GM12865 (cell line): ENCODE measurements around the gene BMPER.

Experiments used
- DNase-seq: peaks from one replicate; pipeline ENCODE4 v3.0.0; 2010; ENCODE audit warnings: low read depth
- H3K4me3 ChIP-seq: 2 replicates; pipeline ENCODE4 v1.5.1; 2011; ENCODE audit warnings: mild to moderate bottlenecking, low read depth, low read length, control low read depth
- CTCF ChIP-seq: IDR thresholded peaks from 2 replicates; pipeline ENCODE4 v1.5.1; 2011; ENCODE audit warnings: low read length, control low read depth, low read depth, inconsistent platforms; ENCODE audit not compliant: insufficient read depth; ENCODE audit errors: missing control alignments

Gene BMPER

GRCh38 chr7:34087892-34088891 lies 182.9 kb downstream of the BMPER start:
- peak; percentile 48 for TF ChIP-seq CTCF
- H3K4me3 ChIP-seq, result no peak overlapping the region
- DNase-seq, result peak; percentile 5

- H3K4me3 ChIP-seq, result no peak overlapping the region
- no peak for DNase-seq
- TF ChIP-seq CTCF, result no peak
Measured at GRCh38 chr7:34090816-34091215, 185.5 kb downstream of the BMPER start.

- peak; percentile 46 for DNase-seq
- TF ChIP-seq CTCF, result peak; percentile 52
- H3K4me3 ChIP-seq, result no peak overlapping the region
Measured at GRCh38 chr7:34091321-34091917, 186.1 kb downstream of the BMPER start.

GRCh38 chr7:34093276-34093675 lies 187.9 kb downstream of the BMPER start:
- no peak for TF ChIP-seq CTCF
- no peak for DNase-seq
- no peak overlapping the region for H3K4me3 ChIP-seq

- no peak for TF ChIP-seq CTCF
- H3K4me3 ChIP-seq, result no peak overlapping the region
- DNase-seq, result no peak
Measured at GRCh38 chr7:34096198-34096651, 190.9 kb downstream of the BMPER start.

- DNase-seq, result no peak
- no peak overlapping the region for H3K4me3 ChIP-seq
- TF ChIP-seq CTCF, result no peak
Measured at GRCh38 chr7:34096777-34097176, 191.4 kb downstream of the BMPER start.

GRCh38 chr7:34100661-34101060 lies 195.3 kb downstream of the BMPER start:
- no peak for TF ChIP-seq CTCF
- DNase-seq, result no peak
- H3K4me3 ChIP-seq, result no peak overlapping the region
